SU-DHL-6 (cell line): ENCODE data around the gene MYOM1.
"Not testable (repeated sequence)": the region's sequence is repeated elsewhere in the genome, so short reads cannot be mapped to it uniquely, and the experiment has no call there.

Source experiments
- H2AFZ ChIP-seq: fragments of 200-600 bp; sonication (generic); 2 replicates; pipeline ENCODE4 v1.6.1; 2014; ENCODE audit warnings: low read depth, mild to moderate bottlenecking, moderate library complexity, mixed read lengths, antibody characterized with exemption, low read length; ENCODE audit not compliant: severe bottlenecking
- H3F3A ChIP-seq: fragments of 200-600 bp; shearing (Covaris generic); 2 replicates; pipeline ENCODE4 v1.6.0; 2016; ENCODE audit warnings: antibody characterized with exemption, mild to moderate bottlenecking; ENCODE audit not compliant: insufficient read depth
- H3K27ac ChIP-seq: fragments of 200-600 bp; sonication (generic); 2 replicates; pipeline ENCODE4 v1.5.1; 2016; ENCODE audit warnings: low read depth, mild to moderate bottlenecking, low read length, moderate library complexity, mixed read lengths
- H3K27me3 ChIP-seq: fragments of 200-600 bp; sonication (generic), shearing (Covaris generic); 2 replicates; pipeline ENCODE4 v1.6.0; 2014; ENCODE audit warnings: mild to moderate bottlenecking, low read length
- H3K36me3 ChIP-seq: fragments of 200-600 bp; sonication (generic); 2 replicates; pipeline ENCODE4 v1.6.1; 2014; ENCODE audit warnings: mild to moderate bottlenecking, low read length, mixed read lengths
- H3K4me2 ChIP-seq: fragments of 300-600, 200-600 bp; shearing (Covaris generic), sonication (generic); 2 replicates; pipeline ENCODE4 v1.6.0; 2014; ENCODE audit warnings: low read length, low read depth, mild to moderate bottlenecking; ENCODE audit not compliant: poor library complexity, severe bottlenecking
- H3K4me3 ChIP-seq: fragments of 200-600 bp; sonication (generic); 2 replicates; pipeline ENCODE4 v1.5.1; 2014; ENCODE audit warnings: antibody characterized with exemption, low read length, mild to moderate bottlenecking, mixed read lengths; ENCODE audit not compliant: insufficient read depth, poor library complexity, severe bottlenecking
- H3K79me2 ChIP-seq: fragments of 200-600 bp; sonication (generic); 2 replicates; pipeline ENCODE4 v1.6.1; 2014; ENCODE audit warnings: mild to moderate bottlenecking, low read length, moderate library complexity; ENCODE audit not compliant: insufficient read depth
- H3K9ac ChIP-seq: fragments of 200-600 bp; sonication (generic); 2 replicates; pipeline ENCODE4 v1.7.0; 2014; ENCODE audit warnings: mild to moderate bottlenecking, low read length
- H3K9me2 ChIP-seq: fragments of 200-600 bp; sonication (generic); replicated peaks from 2 replicates; pipeline ENCODE4 v1.6.1; 2014; ENCODE audit warnings: low read length; ENCODE audit not compliant: insufficient read depth
- H3K9me3 ChIP-seq: fragments of 200-600 bp; sonication (generic); 2 replicates; pipeline ENCODE4 v1.6.1; 2014; ENCODE audit warnings: low read length, mixed read lengths; ENCODE audit not compliant: insufficient read depth
- H4K20me1 ChIP-seq: fragments of 200-600 bp; sonication (generic); 2 replicates; pipeline ENCODE4 v1.6.1; 2014; ENCODE audit warnings: low read depth, mild to moderate bottlenecking, antibody characterized with exemption, low read length, moderate library complexity, mixed read lengths
- CTCF ChIP-seq: fragments of 200-600 bp; sonication (generic); IDR thresholded peaks from one replicate; pipeline ENCODE4 v1.5.1; 2017; ENCODE audit warnings: antibody characterized with exemption, mild to moderate bottlenecking, low read length, moderate library complexity; ENCODE audit not compliant: insufficient read depth, poor library complexity, severe bottlenecking
- EZH2phosphoT487 ChIP-seq: fragments of 200-600 bp; sonication (generic), shearing (Covaris generic); conservative IDR thresholded peaks from 2 replicates; pipeline ENCODE4 v1.6.1; 2018; ENCODE audit warnings: mild to moderate bottlenecking, antibody characterized with exemption, low read length, moderate library complexity, mixed read lengths

Gene MYOM1

GRCh38 chr18:3224223-3224622, 4.5 kb upstream of the MYOM1 start:
- H3K9me3 ChIP-seq = no peaks in the 10 kb centered on the region
- no peaks in the 10 kb centered on the region for H3K27me3 ChIP-seq
- no peaks in the 10 kb centered on the region for H3K36me3 ChIP-seq
- H4K20me1 ChIP-seq = no peaks in the 10 kb centered on the region
- no peak overlapping the region for H3K27ac ChIP-seq
- no peaks in the 10 kb centered on the region for H3K79me2 ChIP-seq
- TF ChIP-seq CTCF (no peak), EZH2phosphoT487 (no peak)
- H2AFZ ChIP-seq = no peak overlapping the region
- no peaks in the 10 kb centered on the region for H3K9me2 ChIP-seq
- no peak overlapping the region for H3K4me2 ChIP-seq
- H3F3A ChIP-seq = no peaks in the 10 kb centered on the region
- no peak overlapping the region for H3K9ac ChIP-seq
- no peak overlapping the region for H3K4me3 ChIP-seq

- H3K27me3 ChIP-seq = no peaks in the 10 kb centered on the region
- no peaks in the 10 kb centered on the region for H3F3A ChIP-seq
- no peaks in the 10 kb centered on the region for H3K9me2 ChIP-seq
- no peaks in the 10 kb centered on the region for H4K20me1 ChIP-seq
- no peaks in the 10 kb centered on the region for H3K79me2 ChIP-seq
- TF ChIP-seq CTCF (no peak), EZH2phosphoT487 (no peak)
- H3K27ac ChIP-seq = no peak overlapping the region
- H3K4me2 ChIP-seq = no peak overlapping the region
- no peaks in the 10 kb centered on the region for H3K36me3 ChIP-seq
- no peak overlapping the region for H3K9ac ChIP-seq
- H3K4me3 ChIP-seq = no peak overlapping the region
- H3K9me3 ChIP-seq = no peaks in the 10 kb centered on the region
- H2AFZ ChIP-seq = no peak overlapping the region
Observed at GRCh38 chr18:3223356-3223755, 3.6 kb upstream of the MYOM1 start.

- Histone ChIP-seq H3K9ac (no peak overlapping the region), H3K9me3 (no peaks in the 10 kb centered on the region), H3K79me2 (no peaks in the 10 kb centered on the region), H3K4me3 (no peak overlapping the region), H3K27me3 (no peaks in the 10 kb centered on the region), H3K36me3 (no peaks in the 10 kb centered on the region), H4K20me1 (no peaks in the 10 kb centered on the region), H2AFZ (no peak overlapping the region), H3K9me2 (no peaks in the 10 kb centered on the region), H3K27ac (no peak overlapping the region), H3F3A (no peaks in the 10 kb centered on the region), H3K4me2 (no peak overlapping the region)
- TF ChIP-seq CTCF (no peak), EZH2phosphoT487 (no peak)
Observed at GRCh38 chr18:3221496-3221895, 1.7 kb upstream of the MYOM1 start.

GRCh38 chr18:3220868-3221267, 1.1 kb upstream of the MYOM1 start:
- not testable (repeated sequence) for H3K9me2 ChIP-seq, H3K9ac ChIP-seq, H3K9me3 ChIP-seq, H2AFZ ChIP-seq, H3K4me2 ChIP-seq, H4K20me1 ChIP-seq, H3K27me3 ChIP-seq, H3K4me3 ChIP-seq, H3K27ac ChIP-seq, H3K36me3 ChIP-seq, H3K79me2 ChIP-seq, H3F3A ChIP-seq
